ENCODE data around the gene ANKRD16. TPM values are rescaled to one million over a fixed set of nuclear protein-coding genes. Genes with fewer than 3 reads are reported as not detected.

Gene ANKRD16
- total and polyA plus RNA-seq, 2 of the 8 experiments (the other 6 are each of a cell fraction or from before 2014, with no cell fraction given) = 8.2 to 12.7 TPM

GRCh38 chr10:5835446-5836095 is 54.1 kb downstream of the ANKRD16 start (continued):
- TF ChIP-seq CHD7 (IDR thresholded peaks at IDR 0.05; ENCODE audit: insufficient replicate concordance, low read length) (no peak), CTBP2 (IDR thresholded peaks at IDR 0.05; ENCODE audit: borderline replicate concordance, insufficient read depth, insufficient read length, low read length) (no peak), FOSL1 (IDR thresholded peaks at IDR 0.05; ENCODE audit: insufficient read depth, low read depth, low read length) (no peak), TBP (IDR thresholded peaks at IDR 0.05; ENCODE audit: low read depth, low read length) (no peak), YY1 (IDR thresholded peaks at IDR 0.05; ENCODE audit: low read depth, low read length) (no peak), GTF2F1 (IDR thresholded peaks at IDR 0.05; ENCODE audit: borderline replicate concordance, low read depth, low read length) (no peak), E2F6 (IDR thresholded peaks at IDR 0.05) (no peak), GABPA (IDR thresholded peaks at IDR 0.05; ENCODE audit: borderline replicate concordance, insufficient read depth, low read length) (no peak)
